ENCODE data around the gene GNA12.
"Not testable (repeated sequence)": the region's sequence is repeated elsewhere in the genome, so short reads cannot be mapped to it uniquely, and the experiment has no call there.

GNA12 gene

GRCh38 chr7:2688409-2689342 lies 155.4 kb downstream of the GNA12 start:
- no peak for DNase-seq

- DNase-seq = peak; percentile 51 to 83 (median 60)
Observed at GRCh38 chr7:2687881-2688318, 156.2 kb downstream of the GNA12 start, which contains the start of gene AMZ1. Gene AMZ1, plus strand, starts transcription at chr7:2688202. Its CDS starts 12,250 bp downstream, at chr7:2700452.

GRCh38 chr7:2687338-2687869 lies 156.7 kb downstream of the GNA12 start:
- peak in 2 of 3 donors; percentile 29 to 33 for DNase-seq

GRCh38 chr7:2686101-2686500 lies 158.0 kb downstream of the GNA12 start:
- no peak for DNase-seq

GRCh38 chr7:2684501-2684900 lies 159.6 kb downstream of the GNA12 start:
- DNase-seq = no peak

- DNase-seq = no peak
Observed at GRCh38 chr7:2681929-2682799, 161.9 kb downstream of the GNA12 start.

GRCh38 chr7:2680792-2681490 lies 163.2 kb downstream of the GNA12 start:
- peak; percentile 82 to 93 (median 89) for DNase-seq

GRCh38 chr7:2680256-2680655 lies 163.9 kb downstream of the GNA12 start:
- DNase-seq = no peak

GRCh38 chr7:2679135-2680127 lies 164.7 kb downstream of the GNA12 start:
- DNase-seq = not testable (repeated sequence)

GRCh38 chr7:2678454-2678853 lies 165.7 kb downstream of the GNA12 start:
- not testable (repeated sequence) for DNase-seq

All from suppressor macrophage treated with lipopolysaccharide for 1 hour (primary cell).